HepG2 (cell line): ENCODE data around the gene CALR. TPM values are rescaled to one million over a fixed set of nuclear protein-coding genes. Genes with fewer than 3 reads are reported as not detected.
A peak's percentile ranks its signal among the peaks of the same experiment; 100 is the strongest.

Source experiments
- AGO2 ChIP-seq: fragments of 200-400 bp; formaldehyde crosslinking; optimal IDR thresholded peaks from 2 replicates; pipeline ENCODE3; 2017; ENCODE audit warnings: mild to moderate bottlenecking, low read depth, low read length, moderate library complexity
- CCAR2 ChIP-seq: fragments of 200-400 bp; formaldehyde crosslinking; optimal IDR thresholded peaks from 2 replicates; pipeline ENCODE3; 2018; ENCODE audit warnings: low read depth, mild to moderate bottlenecking, low read length, moderate library complexity
- ETV6 ChIP-seq: sonication (generic); formaldehyde crosslinking; conservative IDR thresholded peaks from 2 replicates; pipeline ENCODE4 v1.4.0; 2020; ENCODE audit warnings: missing genetic modification reagents
- FOXP1 ChIP-seq, 2 experiments: fragments of 450-650 bp in 1 of 2; IDR thresholded peaks; 2 replicates each; pipeline ENCODE4 v1.6.1; 2017 to 2018; ENCODE audit warnings: antibody characterized with exemption in 1 of 2
- HDAC2 ChIP-seq: sonication (generic); formaldehyde crosslinking; IDR thresholded peaks from 2 replicates; pipeline ENCODE4 v1.4.0; 2020; ENCODE audit warnings: missing genetic modification reagents
- HNRNPL ChIP-seq: fragments of 200-400 bp; formaldehyde crosslinking; IDR thresholded peaks from 2 replicates; pipeline ENCODE4 v1.6.1; 2017; ENCODE audit warnings: mild to moderate bottlenecking, low read depth, low read length
- MXD4 ChIP-seq: IDR thresholded peaks from 2 replicates; pipeline ENCODE4 v1.6.1; 2016; ENCODE audit warnings: mild to moderate bottlenecking, missing biosample characterization, missing genetic modification reagents
- REPIN1 ChIP-seq: sonication (generic); formaldehyde crosslinking; IDR thresholded peaks from 2 replicates; pipeline ENCODE4 v1.8.0; 2022; ENCODE audit warnings: missing genetic modification reagents, low read depth, mild to moderate bottlenecking, borderline replicate concordance
- SIN3A ChIP-seq: IDR thresholded peaks from 2 replicates; pipeline ENCODE4 v1.6.1; 2011; ENCODE audit warnings: low read depth, mild to moderate bottlenecking, control low read depth, low read length, borderline replicate concordance
- STAT6 ChIP-seq: sonication (generic); formaldehyde crosslinking; IDR thresholded peaks from 2 replicates; pipeline ENCODE4 v1.4.0; 2020; ENCODE audit warnings: missing genetic modification reagents, mild to moderate bottlenecking, borderline replicate concordance
- ZBTB43 ChIP-seq: sonication (generic); formaldehyde crosslinking; conservative IDR thresholded peaks from 2 replicates; pipeline ENCODE4 v1.4.0; 2020; ENCODE audit warnings: missing genetic modification reagents
- ZFP36 ChIP-seq: fragments of 150-350 bp; IDR thresholded peaks from 2 replicates; pipeline ENCODE4 v1.6.1; 2018; ENCODE audit warnings: borderline replicate concordance, low read length, low read depth; ENCODE audit not compliant: partially characterized antibody
- ZMAT3 ChIP-seq: sonication (generic); formaldehyde crosslinking; conservative IDR thresholded peaks from 2 replicates; pipeline ENCODE4 v1.7.0; 2021; ENCODE audit warnings: missing genetic modification reagents
- ZNF343 ChIP-seq: sonication (generic); formaldehyde crosslinking; IDR thresholded peaks from 2 replicates; pipeline ENCODE4 v1.4.0; 2020; ENCODE audit warnings: mild to moderate bottlenecking, missing genetic modification reagents
- ZNF644 ChIP-seq: IDR thresholded peaks from 2 replicates; pipeline ENCODE4 v1.6.1; 2016; ENCODE audit warnings: low read depth
- ZNF83 ChIP-seq: sonication (generic); formaldehyde crosslinking; IDR thresholded peaks from 2 replicates; pipeline ENCODE4 v1.4.0; 2020; ENCODE audit warnings: missing genetic modification reagents, mild to moderate bottlenecking, borderline replicate concordance
- polyA plus RNA-seq, 8 experiments: library from polyadenylated mRNA; depleted of rRNA in 3 of 8; stranded (reverse) in 7 of 8; unstranded in 1 of 8; fragments of >200 nt; fragmentation: Illumina TruSeq in 4 of 8; extraction: Trizol in 4 of 8; gene quantifications; 2 replicates each; pipeline versions ENCODE4 v1.2.1 to v1.2.3, GENCODE V29; 2011 to 2016; ENCODE audit warnings: low read depth in 4 of 8, missing spikeins in 1 of 8, mixed read lengths in 1 of 8; ENCODE audit not compliant: insufficient read depth in 1 of 8
- total RNA-seq, 5 experiments: library from RNA; depleted of rRNA; stranded (reverse); fragments of >200 nt; fragmentation: Illumina TruSeq; extraction: Trizol; gene quantifications; 2 replicates each; pipeline ENCODE4 v1.2.3, GENCODE V29; 2016; ENCODE audit warnings: low read depth in 1 of 5
- TF ChIP-seq, protein P1 (sequence below): sonication (generic); formaldehyde crosslinking; IDR thresholded peaks from one replicate; pipeline ENCODE4 v1.5.1; 2020; ENCODE audit warnings: mild to moderate bottlenecking, missing genetic modification reagents; ENCODE audit errors: not compliant biosample characterization

CALR gene
- total and polyA plus RNA-seq, 2 of the 13 experiments (the other 11 are each of a cell fraction or from before 2014, with no cell fraction given), result 898 to 934 TPM

- TF ChIP-seq ZBTB43 (CRISPR knock-in tag) (0 out of 2 replicates have a peak, but pooled peaks have one; percentile 55), ZFP36 (no peak), HNRNPL (no peak), ZMAT3 (no peak), ZNF83 (CRISPR knock-in tag) (no peak), MXD4 (CRISPR knock-in tag) (peak; percentile 95), CCAR2 (no peak), ZNF343 (CRISPR knock-in tag) (peak; percentile 73; the same call in 1 of the 2 replicates), SIN3A (peak; percentile 84; the same call in 1 of the 2 replicates), HDAC2 (CRISPR knock-in tag) (peak; percentile 65; the same call in 1 of the 2 replicates), FOXP1 (IDR thresholded peaks at IDR 0.05) (no peak), FOXP1 (CRISPR knock-in tag; IDR thresholded peaks at IDR 0.05) (no peak), ZNF644 (CRISPR knock-in tag) (no peak), STAT6 (CRISPR knock-in tag) (no peak), AGO2 (no peak), REPIN1 (no peak), ETV6 (CRISPR knock-in tag) (no peak)
- TF ChIP-seq, protein P1, sequence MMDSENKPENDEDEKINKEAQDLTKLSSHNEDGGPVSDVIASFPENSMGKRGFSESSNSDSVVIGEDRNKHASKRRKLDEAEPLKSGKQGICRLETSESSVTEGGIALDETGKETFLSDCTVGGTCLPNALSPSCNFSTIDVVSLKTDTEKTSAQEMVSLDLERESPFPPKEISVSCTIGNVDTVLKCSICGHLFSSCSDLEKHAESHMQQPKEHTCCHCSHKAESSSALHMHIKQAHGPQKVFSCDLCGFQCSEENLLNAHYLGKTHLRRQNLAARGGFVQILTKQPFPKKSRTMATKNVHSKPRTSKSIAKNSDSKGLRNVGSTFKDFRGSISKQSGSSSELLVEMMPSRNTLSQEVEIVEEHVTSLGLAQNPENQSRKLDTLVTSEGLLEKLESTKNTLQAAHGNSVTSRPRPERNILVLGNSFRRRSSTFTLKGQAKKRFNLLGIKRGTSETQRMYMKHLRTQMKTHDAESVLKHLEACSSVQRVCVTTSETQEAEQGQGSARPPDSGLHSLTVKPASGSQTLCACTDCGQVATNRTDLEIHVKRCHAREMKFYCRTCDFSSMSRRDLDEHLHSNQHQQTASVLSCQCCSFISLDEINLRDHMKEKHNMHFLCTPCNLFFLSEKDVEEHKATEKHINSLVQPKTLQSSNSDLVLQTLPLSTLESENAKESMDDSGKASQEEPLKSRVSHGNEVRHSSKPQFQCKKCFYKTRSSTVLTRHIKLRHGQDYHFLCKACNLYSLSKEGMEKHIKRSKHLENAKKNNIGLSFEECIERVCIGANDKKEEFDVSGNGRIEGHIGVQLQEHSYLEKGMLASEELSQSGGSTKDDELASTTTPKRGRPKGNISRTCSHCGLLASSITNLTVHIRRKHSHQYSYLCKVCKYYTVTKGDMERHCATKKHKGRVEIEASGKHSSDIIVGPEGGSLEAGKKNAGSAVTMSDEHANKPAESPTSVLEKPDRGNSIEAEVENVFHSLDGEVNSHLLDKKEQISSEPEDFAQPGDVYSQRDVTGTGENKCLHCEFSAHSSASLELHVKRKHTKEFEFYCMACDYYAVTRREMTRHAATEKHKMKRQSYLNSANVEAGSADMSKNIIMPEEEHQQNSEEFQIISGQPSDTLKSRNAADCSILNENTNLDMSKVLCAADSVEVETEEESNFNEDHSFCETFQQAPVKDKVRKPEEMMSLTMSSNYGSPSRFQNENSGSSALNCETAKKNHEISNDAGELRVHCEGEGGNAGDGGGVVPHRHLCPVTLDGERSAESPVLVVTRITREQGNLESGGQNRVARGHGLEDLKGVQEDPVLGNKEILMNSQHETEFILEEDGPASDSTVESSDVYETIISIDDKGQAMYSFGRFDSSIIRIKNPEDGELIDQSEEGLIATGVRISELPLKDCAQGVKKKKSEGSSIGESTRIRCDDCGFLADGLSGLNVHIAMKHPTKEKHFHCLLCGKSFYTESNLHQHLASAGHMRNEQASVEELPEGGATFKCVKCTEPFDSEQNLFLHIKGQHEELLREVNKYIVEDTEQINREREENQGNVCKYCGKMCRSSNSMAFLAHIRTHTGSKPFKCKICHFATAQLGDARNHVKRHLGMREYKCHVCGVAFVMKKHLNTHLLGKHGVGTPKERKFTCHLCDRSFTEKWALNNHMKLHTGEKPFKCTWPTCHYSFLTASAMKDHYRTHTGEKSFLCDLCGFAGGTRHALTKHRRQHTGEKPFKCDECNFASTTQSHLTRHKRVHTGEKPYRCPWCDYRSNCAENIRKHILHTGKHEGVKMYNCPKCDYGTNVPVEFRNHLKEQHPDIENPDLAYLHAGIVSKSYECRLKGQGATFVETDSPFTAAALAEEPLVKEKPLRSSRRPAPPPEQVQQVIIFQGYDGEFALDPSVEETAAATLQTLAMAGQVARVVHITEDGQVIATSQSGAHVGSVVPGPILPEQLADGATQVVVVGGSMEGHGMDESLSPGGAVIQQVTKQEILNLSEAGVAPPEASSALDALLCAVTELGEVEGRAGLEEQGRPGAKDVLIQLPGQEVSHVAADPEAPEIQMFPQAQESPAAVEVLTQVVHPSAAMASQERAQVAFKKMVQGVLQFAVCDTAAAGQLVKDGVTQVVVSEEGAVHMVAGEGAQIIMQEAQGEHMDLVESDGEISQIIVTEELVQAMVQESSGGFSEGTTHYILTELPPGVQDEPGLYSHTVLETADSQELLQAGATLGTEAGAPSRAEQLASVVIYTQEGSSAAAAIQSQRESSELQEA (CRISPR knock-in tag), result no peak
Measured at GRCh38 chr19:12985049-12985776, 46.8 kb downstream of the CALR start (continued).
